Type B pancreatic cell (in vitro differentiated cells): ENCODE results near the gene AMDHD2. TPM values are rescaled to one million over a fixed set of nuclear protein-coding genes. Genes with fewer than 3 reads are reported as not detected.

Experiments
- DNase-seq: peaks from one replicate; pipeline ENCODE4 v3.0.0; 2021; ENCODE audit warnings: mixed read lengths; ENCODE audit not compliant: unreplicated experiment; ENCODE audit errors: extremely low spot score
- H3K27ac Mint-ChIP-seq: 2 replicates; pipeline ENCODE4 v1.8.0; 2021; ENCODE audit warnings: mild to moderate bottlenecking, mixed read lengths
- H3K27me3 Mint-ChIP-seq: 2 replicates; pipeline ENCODE4 v1.8.0; 2021; ENCODE audit warnings: mixed read lengths
- H3K36me3 Mint-ChIP-seq: 2 replicates; pipeline ENCODE4 v1.8.0; 2021; ENCODE audit warnings: mixed read lengths
- H3K4me1 Mint-ChIP-seq: one replicate; pipeline ENCODE4 v1.8.0; 2021; ENCODE audit warnings: mixed read lengths; ENCODE audit not compliant: unreplicated experiment
- H3K4me3 Mint-ChIP-seq: 2 replicates; pipeline ENCODE4 v1.8.0; 2021; ENCODE audit warnings: mild to moderate bottlenecking, mixed read lengths
- H3K9me3 Mint-ChIP-seq: 2 replicates; pipeline ENCODE4 v1.8.0; 2021; ENCODE audit warnings: mixed read lengths
- total RNA-seq: library from RNA; stranded (reverse); gene quantifications from 2 replicates; pipeline ENCODE4 v1.2.1, GENCODE V29; 2021; ENCODE audit warnings: low replicate concordance
- TF ChIP-seq, protein P1 (sequence below): fragments of 200-600 bp; sonication (generic); conservative IDR thresholded peaks from 2 replicates; pipeline ENCODE4 v1.5.0; 2021; ENCODE audit warnings: antibody characterized with exemption, mild to moderate bottlenecking

AMDHD2 gene
- total RNA-seq, 1 donor from 2014 or later: 46.1 TPM

DNA sequence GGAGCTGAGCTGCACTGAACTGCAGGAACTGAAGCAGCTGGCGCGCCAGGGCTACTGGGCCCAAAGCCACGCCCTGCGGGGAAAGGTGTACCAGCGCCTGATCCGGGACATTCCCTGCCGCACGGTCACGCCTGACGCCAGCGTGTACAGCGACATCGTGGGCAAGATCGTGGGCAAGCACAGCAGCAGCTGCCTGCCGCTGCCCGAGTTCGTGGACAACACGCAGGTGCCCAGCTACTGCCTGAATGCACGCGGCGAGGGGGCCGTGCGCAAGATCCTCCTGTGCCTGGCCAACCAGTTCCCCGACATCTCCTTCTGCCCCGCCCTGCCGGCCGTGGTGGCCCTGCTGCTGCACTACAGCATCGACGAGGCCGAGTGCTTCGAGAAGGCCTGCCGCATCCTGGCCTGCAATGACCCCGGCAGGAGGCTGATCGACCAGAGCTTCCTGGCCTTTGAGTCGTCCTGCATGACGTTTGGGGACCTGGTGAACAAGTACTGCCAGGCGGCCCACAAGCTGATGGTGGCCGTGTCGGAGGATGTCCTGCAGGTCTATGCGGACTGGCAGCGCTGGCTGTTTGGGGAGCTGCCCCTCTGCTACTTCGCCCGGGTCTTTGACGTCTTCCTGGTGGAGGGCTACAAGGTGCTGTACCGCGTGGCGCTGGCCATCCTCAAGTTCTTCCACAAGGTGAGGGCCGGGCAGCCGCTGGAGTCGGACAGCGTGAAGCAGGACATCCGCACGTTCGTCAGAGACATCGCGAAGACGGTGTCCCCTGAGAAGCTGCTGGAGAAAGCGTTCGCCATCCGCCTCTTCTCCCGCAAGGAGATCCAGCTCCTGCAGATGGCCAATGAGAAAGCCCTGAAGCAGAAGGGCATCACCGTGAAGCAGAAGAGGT, 23.7 kb upstream of the AMDHD2 start:
- TF ChIP-seq, protein P1, sequence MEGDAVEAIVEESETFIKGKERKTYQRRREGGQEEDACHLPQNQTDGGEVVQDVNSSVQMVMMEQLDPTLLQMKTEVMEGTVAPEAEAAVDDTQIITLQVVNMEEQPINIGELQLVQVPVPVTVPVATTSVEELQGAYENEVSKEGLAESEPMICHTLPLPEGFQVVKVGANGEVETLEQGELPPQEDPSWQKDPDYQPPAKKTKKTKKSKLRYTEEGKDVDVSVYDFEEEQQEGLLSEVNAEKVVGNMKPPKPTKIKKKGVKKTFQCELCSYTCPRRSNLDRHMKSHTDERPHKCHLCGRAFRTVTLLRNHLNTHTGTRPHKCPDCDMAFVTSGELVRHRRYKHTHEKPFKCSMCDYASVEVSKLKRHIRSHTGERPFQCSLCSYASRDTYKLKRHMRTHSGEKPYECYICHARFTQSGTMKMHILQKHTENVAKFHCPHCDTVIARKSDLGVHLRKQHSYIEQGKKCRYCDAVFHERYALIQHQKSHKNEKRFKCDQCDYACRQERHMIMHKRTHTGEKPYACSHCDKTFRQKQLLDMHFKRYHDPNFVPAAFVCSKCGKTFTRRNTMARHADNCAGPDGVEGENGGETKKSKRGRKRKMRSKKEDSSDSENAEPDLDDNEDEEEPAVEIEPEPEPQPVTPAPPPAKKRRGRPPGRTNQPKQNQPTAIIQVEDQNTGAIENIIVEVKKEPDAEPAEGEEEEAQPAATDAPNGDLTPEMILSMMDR: no peak
- H3K4me3 Mint-ChIP-seq: no peak overlapping the region
- peaks cover 7% of the 10 kb centered on the region for H3K4me1 Mint-ChIP-seq
- H3K36me3 Mint-ChIP-seq: no peaks in the 10 kb centered on the region
- DNase-seq: no peak
- no peaks in the 10 kb centered on the region for H3K9me3 Mint-ChIP-seq
- no peak overlapping the region for H3K27ac Mint-ChIP-seq
- no peaks in the 10 kb centered on the region for H3K27me3 Mint-ChIP-seq

DNA sequence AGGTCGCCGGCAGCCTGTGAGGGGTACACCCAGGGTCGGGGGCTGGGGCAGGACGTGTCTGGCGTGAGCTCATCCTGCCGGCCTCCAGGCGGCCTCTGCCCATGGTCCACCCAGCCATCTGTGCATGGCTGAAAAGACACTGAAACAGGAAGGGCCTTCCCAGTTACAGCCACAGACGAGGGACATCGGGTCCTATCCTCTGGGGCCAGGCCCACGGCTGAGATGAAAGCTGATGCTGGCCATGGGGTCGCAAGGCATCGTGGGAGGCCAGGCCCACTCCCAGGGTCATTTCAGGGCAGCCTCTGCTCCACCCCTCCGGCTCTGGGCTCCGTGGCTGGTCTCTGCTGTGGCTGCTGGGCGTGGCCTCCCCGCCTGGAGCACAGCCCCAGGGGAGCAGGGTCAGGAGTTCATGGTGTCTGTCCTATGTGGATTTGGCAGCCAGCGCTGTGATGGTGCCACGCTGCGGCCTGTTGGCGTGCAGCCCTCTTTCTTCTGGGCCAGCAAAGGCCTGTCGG, 23.0 kb upstream of the AMDHD2 start:
- TF ChIP-seq, protein P1: no peak
- Mint-ChIP-seq H3K27me3 (no peaks in the 10 kb centered on the region), H3K27ac (no peak overlapping the region), H3K4me3 (no peak overlapping the region), H3K9me3 (no peaks in the 10 kb centered on the region), H3K4me1 (peaks cover 7% of the 10 kb centered on the region), H3K36me3 (no peaks in the 10 kb centered on the region)
- DNase-seq: no peak

DNA sequence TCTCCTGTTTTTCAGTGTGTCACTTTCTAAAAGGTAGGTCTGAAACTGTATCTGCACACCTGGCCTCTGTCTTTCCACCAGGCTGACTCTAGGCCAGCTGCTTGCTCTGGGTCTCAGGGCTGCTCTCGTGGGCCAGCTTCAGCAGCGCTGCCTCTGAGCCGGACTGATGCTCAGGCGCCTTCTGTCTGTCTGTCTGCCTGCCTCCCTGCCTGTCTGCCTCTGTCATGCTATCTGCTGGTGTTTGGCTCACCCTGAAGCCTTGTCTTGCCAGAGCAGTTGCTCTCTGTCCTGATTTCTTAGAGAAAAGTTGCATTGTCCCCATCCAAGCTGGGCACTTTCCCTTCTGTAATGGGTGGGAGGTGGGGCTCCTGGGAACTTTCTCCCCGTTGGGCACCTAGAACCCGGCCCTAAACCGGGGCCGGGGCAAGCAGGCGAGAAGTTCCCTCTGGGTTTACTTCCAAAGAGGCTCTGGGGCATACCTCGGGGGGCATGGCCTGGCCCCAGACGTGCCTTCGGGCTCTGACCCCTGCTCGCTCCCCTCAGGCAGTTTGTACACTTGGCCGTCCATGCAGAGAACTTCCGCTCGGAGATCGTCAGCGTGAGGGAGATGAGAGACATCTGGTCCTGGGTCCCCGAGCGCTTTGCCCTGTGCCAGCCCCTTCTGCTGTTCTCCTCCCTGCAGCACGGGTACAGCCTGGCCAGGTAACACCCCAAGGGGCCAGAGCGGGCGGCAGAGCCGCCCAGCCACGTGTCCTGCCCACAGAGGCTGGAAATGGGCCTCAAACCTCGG, 22.3 kb upstream of the AMDHD2 start:
- Mint-ChIP-seq H3K36me3 (no peaks in the 10 kb centered on the region), H3K27ac (no peak overlapping the region), H3K4me3 (no peak overlapping the region), H3K27me3 (no peaks in the 10 kb centered on the region), H3K4me1 (peaks cover 10% of the 10 kb centered on the region), H3K9me3 (no peaks in the 10 kb centered on the region)
- TF ChIP-seq, protein P1: no peak
- DNase-seq: no peak

DNA sequence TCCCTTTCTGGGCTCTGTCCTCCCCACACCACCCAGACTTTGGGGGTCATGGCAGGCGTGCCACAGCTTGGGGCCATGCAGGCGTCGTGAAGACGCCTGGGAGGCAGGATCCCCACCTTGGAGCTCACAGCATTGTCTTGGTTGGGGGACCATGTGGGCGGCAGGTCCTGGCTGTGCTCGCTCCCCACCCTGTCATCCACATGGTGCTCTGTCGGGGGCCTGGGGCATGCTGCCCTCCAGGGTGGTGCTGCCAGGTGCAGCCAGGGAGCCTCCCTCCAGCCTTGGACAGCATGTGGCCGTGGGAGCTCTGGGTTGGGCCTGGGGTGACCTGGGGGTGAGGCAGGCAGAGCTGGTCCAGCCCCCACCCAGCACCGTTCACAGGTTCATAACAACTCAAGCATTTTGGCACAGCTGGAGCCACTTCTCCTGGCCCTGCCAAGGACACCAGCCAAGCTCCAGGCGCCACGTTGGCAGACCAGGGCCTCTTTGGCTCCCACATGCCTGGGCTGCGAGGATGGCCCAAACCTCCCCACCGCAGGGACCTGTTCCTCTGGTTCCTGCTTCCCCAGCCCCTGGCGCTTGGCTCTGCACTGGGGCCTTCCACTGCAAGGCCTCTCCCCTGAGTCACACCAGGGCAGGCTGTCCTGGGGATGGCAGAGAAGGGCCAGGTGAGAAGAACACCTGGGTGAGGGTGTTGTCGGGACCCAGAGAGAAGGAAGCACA, 21.5 kb upstream of the AMDHD2 start:
- Mint-ChIP-seq H3K4me1 (peaks cover 11% of the 10 kb centered on the region), H3K27me3 (no peaks in the 10 kb centered on the region), H3K27ac (no peak overlapping the region), H3K36me3 (no peaks in the 10 kb centered on the region), H3K9me3 (no peaks in the 10 kb centered on the region), H3K4me3 (no peak overlapping the region)
- TF ChIP-seq, protein P1: no peak
- no peak for DNase-seq

DNA sequence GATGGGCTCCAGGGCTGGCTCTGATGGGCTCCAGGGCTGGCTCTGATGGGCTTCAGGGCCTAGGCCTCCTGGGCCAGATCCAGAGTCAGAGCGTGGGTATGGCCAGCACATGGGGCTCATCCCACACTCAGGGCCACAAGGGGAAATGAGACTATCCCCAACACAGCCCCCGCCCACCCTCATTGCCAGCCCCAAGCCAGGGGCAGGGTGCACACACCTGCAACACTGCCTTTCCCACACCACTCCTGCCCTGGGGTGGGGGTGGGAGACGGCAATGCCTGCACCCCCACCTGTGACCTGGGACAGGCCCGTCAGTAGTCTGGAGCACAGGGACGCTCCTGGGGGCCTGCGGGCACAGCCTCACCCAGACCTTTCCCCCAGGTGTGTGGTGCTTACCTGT, 20.7 kb upstream of the AMDHD2 start:
- DNase-seq: no peak
- Mint-ChIP-seq H3K4me3 (no peak overlapping the region), H3K27me3 (no peaks in the 10 kb centered on the region), H3K27ac (no peak overlapping the region), H3K36me3 (no peaks in the 10 kb centered on the region), H3K9me3 (no peaks in the 10 kb centered on the region), H3K4me1 (peaks cover 11% of the 10 kb centered on the region)
- TF ChIP-seq, protein P1: no peak
